Measurements from ENCODE around the gene GRM5.

Gene GRM5

DNA sequence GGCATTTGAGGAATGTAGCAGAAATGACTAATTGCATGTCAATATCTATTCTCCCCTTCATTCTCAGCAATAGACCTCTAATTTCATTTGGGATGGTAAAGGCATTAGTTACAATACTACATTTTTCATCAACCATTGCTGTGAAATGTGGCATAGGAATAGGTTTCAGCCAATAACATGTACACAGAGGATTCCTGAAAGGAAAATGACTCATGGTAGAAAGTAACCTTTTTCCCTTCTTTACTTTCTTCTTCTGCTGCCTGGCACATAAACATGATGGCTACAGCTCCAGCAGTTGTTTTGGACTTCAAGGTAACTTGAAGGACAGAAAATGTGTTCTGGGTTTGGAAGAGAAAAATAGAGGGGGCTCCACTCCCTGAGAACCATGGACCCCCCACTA lies 496.4 kb downstream of the GRM5 start:
- DNase-seq (ENCODE audit: low read depth, low spot score), result no peak
- TF ChIP-seq CTCF (IDR thresholded peaks at IDR 0.05; ENCODE audit: low read depth, low read length), result no peak
- H3K4me3 ChIP-seq (ENCODE audit: low read depth, low read length), result no peak overlapping the region
- in situ Hi-C loops (cut with HindIII; ENCODE audit: low sequenced_read_pairs), result no loop called here

GRCh38 chr11:88555829-88556202 lies 510.0 kb downstream of the GRM5 start:
- in situ Hi-C loops (cut with HindIII; ENCODE audit: low sequenced_read_pairs), result no loop called here
- peak; percentile 71 for DNase-seq (ENCODE audit: low read depth, low spot score)
- no peak overlapping the region for H3K4me3 ChIP-seq (ENCODE audit: low read depth, low read length)
- TF ChIP-seq CTCF (IDR thresholded peaks at IDR 0.05; ENCODE audit: low read depth, low read length), result no peak

DNA sequence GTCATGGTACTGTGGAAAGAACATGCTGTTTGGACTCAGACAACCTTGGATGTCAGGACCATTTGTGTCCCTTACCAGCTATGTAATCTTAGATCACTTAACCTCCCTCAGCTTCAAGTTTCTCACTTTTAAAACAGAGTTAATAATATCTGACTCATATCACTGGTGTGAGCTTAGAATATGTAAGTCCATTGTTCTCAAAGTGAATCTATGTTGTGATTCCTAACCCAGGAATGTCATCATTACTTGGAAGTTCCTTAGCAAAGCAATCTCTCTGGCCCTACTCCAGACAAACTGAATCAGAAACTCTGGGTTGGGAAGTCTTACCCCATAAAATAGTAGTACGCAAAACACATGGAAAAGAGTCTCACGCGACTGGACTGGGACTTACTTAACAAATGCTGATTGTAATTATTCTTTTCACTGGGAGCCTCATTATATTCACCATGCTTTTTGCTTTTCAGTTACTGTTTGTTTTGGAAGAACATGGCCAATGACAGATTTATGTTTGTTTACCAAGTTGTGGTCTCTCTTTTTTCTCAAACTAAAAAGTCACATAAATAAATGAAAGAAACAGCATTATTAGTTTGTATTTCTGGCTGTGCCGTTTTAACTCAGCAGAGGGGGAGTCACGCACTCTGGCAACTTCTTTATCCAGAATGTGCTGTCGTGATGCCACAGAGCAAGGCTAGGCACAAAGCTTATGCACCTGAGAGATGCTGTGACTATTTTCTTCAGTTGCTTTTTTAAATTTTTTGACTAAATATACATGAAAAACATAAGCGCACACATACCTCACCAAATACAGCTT lies 510.6 kb downstream of the GRM5 start:
- TF ChIP-seq CTCF (IDR thresholded peaks at IDR 0.05; ENCODE audit: low read depth, low read length), result no peak
- no peak overlapping the region for H3K4me3 ChIP-seq (ENCODE audit: low read depth, low read length)
- in situ Hi-C loops (cut with HindIII; ENCODE audit: low sequenced_read_pairs), result no loop called here
- DNase-seq (ENCODE audit: low read depth, low spot score), result peak; percentile 99

GRCh38 chr11:88553204-88553603 lies 512.6 kb downstream of the GRM5 start:
- no peak for TF ChIP-seq CTCF (IDR thresholded peaks at IDR 0.05; ENCODE audit: low read depth, low read length)
- no peak for DNase-seq (ENCODE audit: low read depth, low spot score)
- in situ Hi-C loops (cut with HindIII; ENCODE audit: low sequenced_read_pairs), result no loop called here
- no peak overlapping the region for H3K4me3 ChIP-seq (ENCODE audit: low read depth, low read length)

- peak; percentile 72 for TF ChIP-seq CTCF (IDR thresholded peaks at IDR 0.05; ENCODE audit: low read depth, low read length)
- H3K4me3 ChIP-seq (ENCODE audit: low read depth, low read length), result no peak overlapping the region
- no peak for DNase-seq (ENCODE audit: low read depth, low spot score)
- in situ Hi-C loops (cut with HindIII; ENCODE audit: low sequenced_read_pairs), result no loop called here
These were observed 513.3 kb downstream of the GRM5 start for GRCh38 chr11:88552379-88553062.

DNA sequence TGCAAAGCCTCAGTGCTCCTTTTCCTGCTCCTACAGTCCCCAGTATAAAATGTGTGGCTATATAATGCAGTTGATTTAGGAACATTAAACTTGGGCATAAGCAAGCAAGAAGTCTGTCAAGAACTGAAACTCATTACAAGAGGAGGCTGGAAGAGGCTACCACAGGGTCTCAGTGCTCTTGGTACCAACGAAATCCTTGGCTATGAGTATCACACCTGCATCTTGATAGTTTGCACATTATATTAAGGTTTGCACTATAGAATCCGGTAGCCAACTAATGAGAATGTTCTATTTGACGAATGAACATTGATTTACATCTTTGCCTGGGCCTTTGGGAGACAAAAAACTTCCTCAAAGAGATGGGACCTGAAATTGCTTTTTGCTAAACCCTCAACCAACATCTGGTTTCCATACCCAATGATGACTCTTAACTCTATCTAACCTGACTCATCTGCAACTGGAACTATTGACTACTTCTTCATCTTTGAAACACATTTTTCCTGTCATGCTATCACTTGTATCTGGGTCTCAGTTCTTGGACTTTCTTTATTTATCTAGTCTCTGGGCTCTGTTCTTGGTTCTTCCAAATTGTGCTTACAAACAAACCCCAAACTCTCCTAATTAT lies 521.0 kb downstream of the GRM5 start:
- in situ Hi-C loops (cut with HindIII; ENCODE audit: low sequenced_read_pairs), result no loop called here
- H3K4me3 ChIP-seq (ENCODE audit: low read depth, low read length), result no peak overlapping the region
- TF ChIP-seq CTCF (IDR thresholded peaks at IDR 0.05; ENCODE audit: low read depth, low read length), result no peak
- no peak for DNase-seq (ENCODE audit: low read depth, low spot score)

Measured in astrocyte of the spinal cord (primary cell).